PFSK-1 (cell line): Measurements from ENCODE around the gene PPM1F.

Experiments used
- POLR2AphosphoS5 ChIP-seq: IDR thresholded peaks from 2 replicates; pipeline ENCODE4 v1.6.1; 2012; ENCODE audit warnings: low read depth, mild to moderate bottlenecking, control low read depth, low read length, moderate library complexity
- SIN3A ChIP-seq: IDR thresholded peaks from 2 replicates; pipeline ENCODE4 v1.6.1; 2012; ENCODE audit warnings: mild to moderate bottlenecking, low read length, moderate library complexity, borderline replicate concordance; ENCODE audit not compliant: insufficient read depth
- TAF1 ChIP-seq: IDR thresholded peaks from 2 replicates; pipeline ENCODE4 v1.6.1; 2012; ENCODE audit warnings: low read length, control low read depth, borderline replicate concordance; ENCODE audit not compliant: insufficient read depth
- TF ChIP-seq, protein P1 (sequence below), 2 experiments: IDR thresholded peaks; 2 replicates each; pipeline versions ENCODE4 v1.6.1 to v1.8.0; 2011 to 2012; ENCODE audit warnings: low read depth in 2 of 2, low read length in 2 of 2, control low read depth in 1 of 2, inconsistent platforms in 1 of 2, mild to moderate bottlenecking in 1 of 2, moderate library complexity in 1 of 2; ENCODE audit not compliant: insufficient read depth in 1 of 2

DNA sequence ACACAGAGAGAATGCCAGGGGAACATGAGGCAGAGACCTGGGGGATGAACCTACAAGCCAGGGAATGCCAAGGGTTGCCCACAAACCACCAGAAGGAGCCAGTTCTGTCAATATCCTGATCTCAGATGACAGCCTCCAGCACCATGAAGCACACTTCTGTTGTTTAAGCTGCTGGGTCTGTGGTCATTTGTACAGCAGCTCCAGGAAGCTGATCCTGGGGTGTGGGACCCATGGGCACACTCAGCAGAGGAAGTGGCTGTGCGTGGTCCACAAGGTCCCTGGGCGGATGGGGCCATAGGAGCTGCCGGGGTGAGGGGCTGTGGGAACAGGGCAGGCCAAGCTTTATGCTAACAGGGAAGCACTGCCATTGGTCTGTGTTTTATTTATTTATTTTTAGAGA, 12.1 kb downstream of the PPM1F start:
- TF ChIP-seq POLR2AphosphoS5, result no peak
- no peak for TF ChIP-seq SIN3A
- TF ChIP-seq, protein P1, sequence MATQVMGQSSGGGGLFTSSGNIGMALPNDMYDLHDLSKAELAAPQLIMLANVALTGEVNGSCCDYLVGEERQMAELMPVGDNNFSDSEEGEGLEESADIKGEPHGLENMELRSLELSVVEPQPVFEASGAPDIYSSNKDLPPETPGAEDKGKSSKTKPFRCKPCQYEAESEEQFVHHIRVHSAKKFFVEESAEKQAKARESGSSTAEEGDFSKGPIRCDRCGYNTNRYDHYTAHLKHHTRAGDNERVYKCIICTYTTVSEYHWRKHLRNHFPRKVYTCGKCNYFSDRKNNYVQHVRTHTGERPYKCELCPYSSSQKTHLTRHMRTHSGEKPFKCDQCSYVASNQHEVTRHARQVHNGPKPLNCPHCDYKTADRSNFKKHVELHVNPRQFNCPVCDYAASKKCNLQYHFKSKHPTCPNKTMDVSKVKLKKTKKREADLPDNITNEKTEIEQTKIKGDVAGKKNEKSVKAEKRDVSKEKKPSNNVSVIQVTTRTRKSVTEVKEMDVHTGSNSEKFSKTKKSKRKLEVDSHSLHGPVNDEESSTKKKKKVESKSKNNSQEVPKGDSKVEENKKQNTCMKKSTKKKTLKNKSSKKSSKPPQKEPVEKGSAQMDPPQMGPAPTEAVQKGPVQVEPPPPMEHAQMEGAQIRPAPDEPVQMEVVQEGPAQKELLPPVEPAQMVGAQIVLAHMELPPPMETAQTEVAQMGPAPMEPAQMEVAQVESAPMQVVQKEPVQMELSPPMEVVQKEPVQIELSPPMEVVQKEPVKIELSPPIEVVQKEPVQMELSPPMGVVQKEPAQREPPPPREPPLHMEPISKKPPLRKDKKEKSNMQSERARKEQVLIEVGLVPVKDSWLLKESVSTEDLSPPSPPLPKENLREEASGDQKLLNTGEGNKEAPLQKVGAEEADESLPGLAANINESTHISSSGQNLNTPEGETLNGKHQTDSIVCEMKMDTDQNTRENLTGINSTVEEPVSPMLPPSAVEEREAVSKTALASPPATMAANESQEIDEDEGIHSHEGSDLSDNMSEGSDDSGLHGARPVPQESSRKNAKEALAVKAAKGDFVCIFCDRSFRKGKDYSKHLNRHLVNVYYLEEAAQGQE (IDR thresholded peaks at IDR 0.05; ENCODE audit: insufficient read depth in 1 of 2, low read depth in 2 of 2, low read length in 2 of 2), result no peak
- no peak for TF ChIP-seq TAF1
